ENCODE results near the gene ZDHHC5.
A peak's percentile ranks its signal among the peaks of the same experiment; 100 is the strongest.

Gene ZDHHC5

GRCh38 chr11:57667736-57668433 lies at the start of gene ZDHHC5:
Gene ZDHHC5, plus strand, starts transcription at chr11:57668114. Its CDS starts 4,977 bp downstream, at chr11:57673091.
- peak; percentile 83 to 85 for DNase-seq

- no peak for DNase-seq
Observed at GRCh38 chr11:57618438-57618837, 49.5 kb upstream of the ZDHHC5 start.

- DNase-seq = no peak
Observed at GRCh38 chr11:57619331-57619730, 48.6 kb upstream of the ZDHHC5 start.

- no peak for DNase-seq
Observed at GRCh38 chr11:57620467-57620866, 47.4 kb upstream of the ZDHHC5 start.

GRCh38 chr11:57622263-57622662 lies 45.7 kb upstream of the ZDHHC5 start:
- no peak for DNase-seq

GRCh38 chr11:57624864-57625263 lies 43.0 kb upstream of the ZDHHC5 start:
- DNase-seq = no peak

- DNase-seq = no peak
Observed at GRCh38 chr11:57626895-57627294, 41.0 kb upstream of the ZDHHC5 start.

- no peak for DNase-seq
Observed at GRCh38 chr11:57630171-57630570, 37.7 kb upstream of the ZDHHC5 start.

GRCh38 chr11:57632116-57632515 lies 35.8 kb upstream of the ZDHHC5 start:
- DNase-seq = no peak

- no peak for DNase-seq
Observed at GRCh38 chr11:57633394-57634070, 34.4 kb upstream of the ZDHHC5 start.

GRCh38 chr11:57634311-57634710 lies 33.6 kb upstream of the ZDHHC5 start:
- no peak for DNase-seq

- no peak for DNase-seq
Observed at GRCh38 chr11:57635246-57635645, 32.7 kb upstream of the ZDHHC5 start.

GRCh38 chr11:57637626-57638004 lies 30.3 kb upstream of the ZDHHC5 start:
- no peak for DNase-seq

- no peak for DNase-seq
Observed at GRCh38 chr11:57638005-57638781, 29.7 kb upstream of the ZDHHC5 start.

GRCh38 chr11:57638811-57639320 lies 29.0 kb upstream of the ZDHHC5 start:
- DNase-seq = no peak

GRCh38 chr11:57639321-57640067 lies 28.4 kb upstream of the ZDHHC5 start:
- no peak for DNase-seq

GRCh38 chr11:57640068-57640800 lies 27.7 kb upstream of the ZDHHC5 start:
- no peak for DNase-seq

- DNase-seq = peak in 1 of 2 experiments; percentile 24
Observed at GRCh38 chr11:57641011-57641807, 26.7 kb upstream of the ZDHHC5 start.

GRCh38 chr11:57643802-57644201 lies 24.1 kb upstream of the ZDHHC5 start:
- no peak for DNase-seq

- DNase-seq = peak; percentile 43
Observed at GRCh38 chr11:57644748-57645688, 22.9 kb upstream of the ZDHHC5 start.

Data from SHP77 (cell line).